ENCODE data around the gene TSPAN17. TPM values are rescaled to one million over a fixed set of nuclear protein-coding genes. Genes with fewer than 3 reads are reported as not detected.

Gene TSPAN17
- total RNA-seq, 1 donor from 2014 or later: 16.9 TPM

DNA sequence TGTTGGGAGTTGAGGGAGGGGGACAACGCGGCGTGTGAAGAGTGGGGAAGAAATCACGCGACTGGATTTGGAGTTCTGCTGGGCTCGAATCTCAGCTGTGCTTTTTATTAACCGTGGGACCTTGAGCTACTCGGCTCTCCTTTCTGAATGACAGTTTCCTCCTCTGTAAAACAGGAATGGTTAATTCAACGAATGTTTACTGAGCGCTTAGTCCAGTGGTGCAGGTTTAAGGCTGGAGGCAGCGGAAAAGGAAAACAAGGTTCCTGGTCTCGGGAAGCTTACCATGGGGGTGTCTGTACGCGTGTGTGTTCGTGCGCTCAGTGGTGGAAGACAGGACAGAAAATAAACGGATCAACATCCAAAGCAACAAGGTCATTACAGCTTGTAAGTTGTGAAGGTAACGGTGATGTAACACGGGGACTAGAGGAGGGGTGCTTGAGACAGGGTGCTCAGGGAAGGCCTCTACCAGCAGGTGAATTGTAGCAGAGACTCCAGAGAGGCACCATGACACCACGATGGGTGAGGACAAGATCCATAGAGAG is 16.5 kb upstream of the TSPAN17 start:
- intact Hi-C loops (cut with DNase I): no loop called here
- peak overlapping the region; percentile 30 to 55 for H3K4me3 ChIP-seq
- H3K27ac ChIP-seq: no peak overlapping the region
- H3K27me3 ChIP-seq: no peaks in the 10 kb centered on the region
- no peak for TF ChIP-seq POLR2AphosphoS5 (IDR thresholded peaks at IDR 0.05; ENCODE audit: insufficient read depth in 1 of 2, low read depth in 1 of 2)
- TF ChIP-seq CTCF (IDR thresholded peaks at IDR 0.05): no peak
- TF ChIP-seq POLR2A (IDR thresholded peaks at IDR 0.05): no peak
- peaks cover 14% of the 10 kb centered on the region for H3K4me1 ChIP-seq
- H3K36me3 ChIP-seq: no peaks in the 10 kb centered on the region
- no peaks in the 10 kb centered on the region for H3K9me3 ChIP-seq
- no peak for DNase-seq (ENCODE audit: extremely low spot score in 2 of 2)

DNA sequence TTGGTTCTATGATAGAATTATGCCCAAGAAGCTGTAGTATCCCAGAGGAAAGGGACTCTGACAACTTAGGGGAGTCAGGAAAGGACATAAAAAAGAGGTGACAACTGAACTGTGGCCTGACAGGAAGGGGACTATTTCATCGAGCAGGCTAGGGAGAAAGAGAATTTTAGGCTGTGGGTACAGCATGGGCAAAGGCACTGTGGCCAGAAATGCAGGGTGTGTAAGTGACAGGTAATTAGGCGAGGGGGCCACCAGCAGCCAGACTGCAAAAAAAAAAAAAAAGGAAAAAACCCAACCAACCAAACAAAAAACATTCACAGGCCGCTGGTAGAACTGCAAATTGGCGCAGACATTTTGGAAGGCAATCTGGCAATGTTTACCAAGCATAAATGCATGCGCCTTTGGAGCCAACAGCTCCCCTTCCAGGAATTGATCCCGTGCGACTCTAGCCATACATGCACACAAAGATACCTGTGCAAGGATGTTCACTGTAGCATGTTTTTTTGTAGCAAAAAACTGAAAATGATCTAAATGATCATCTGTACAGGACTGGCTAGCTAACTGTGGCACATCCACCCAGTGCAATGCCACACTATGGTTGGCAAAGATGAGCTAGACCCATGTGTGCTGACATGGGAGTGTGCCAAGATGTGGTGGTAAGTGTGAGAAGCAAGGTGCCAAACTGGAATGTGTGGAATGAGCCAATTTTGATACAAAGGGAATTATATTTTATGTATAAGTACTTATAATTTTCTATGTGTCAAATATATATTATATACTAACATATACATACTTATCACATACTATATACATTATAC is 15.7 kb upstream of the TSPAN17 start:
- intact Hi-C loops (cut with DNase I): no loop called here
- no peaks in the 10 kb centered on the region for H3K9me3 ChIP-seq
- TF ChIP-seq POLR2AphosphoS5 (IDR thresholded peaks at IDR 0.05; ENCODE audit: insufficient read depth in 1 of 2, low read depth in 1 of 2) (no peak), CTCF (IDR thresholded peaks at IDR 0.05) (no peak), POLR2A (IDR thresholded peaks at IDR 0.05) (no peak)
- H3K4me3 ChIP-seq: no peak overlapping the region
- no peak for DNase-seq (ENCODE audit: extremely low spot score in 2 of 2)
- H3K4me1 ChIP-seq: peaks cover 14% of the 10 kb centered on the region
- H3K27me3 ChIP-seq: no peaks in the 10 kb centered on the region
- no peaks in the 10 kb centered on the region for H3K36me3 ChIP-seq
- no peak overlapping the region for H3K27ac ChIP-seq

- no peak for DNase-seq (ENCODE audit: extremely low spot score in 2 of 2)
- Histone ChIP-seq H3K9me3 (no peaks in the 10 kb centered on the region), H3K27me3 (no peaks in the 10 kb centered on the region), H3K27ac (no peak overlapping the region), H3K36me3 (no peaks in the 10 kb centered on the region), H3K4me3 (no peak overlapping the region), H3K4me1 (peaks cover 14% of the 10 kb centered on the region)
- intact Hi-C loops (cut with DNase I): no loop called here
- TF ChIP-seq CTCF (IDR thresholded peaks at IDR 0.05) (no peak), POLR2AphosphoS5 (IDR thresholded peaks at IDR 0.05; ENCODE audit: insufficient read depth in 1 of 2, low read depth in 1 of 2) (no peak), POLR2A (IDR thresholded peaks at IDR 0.05) (no peak)
These were observed 14.5 kb upstream of the TSPAN17 start for GRCh38 chr5:176632745-176633144.

DNA sequence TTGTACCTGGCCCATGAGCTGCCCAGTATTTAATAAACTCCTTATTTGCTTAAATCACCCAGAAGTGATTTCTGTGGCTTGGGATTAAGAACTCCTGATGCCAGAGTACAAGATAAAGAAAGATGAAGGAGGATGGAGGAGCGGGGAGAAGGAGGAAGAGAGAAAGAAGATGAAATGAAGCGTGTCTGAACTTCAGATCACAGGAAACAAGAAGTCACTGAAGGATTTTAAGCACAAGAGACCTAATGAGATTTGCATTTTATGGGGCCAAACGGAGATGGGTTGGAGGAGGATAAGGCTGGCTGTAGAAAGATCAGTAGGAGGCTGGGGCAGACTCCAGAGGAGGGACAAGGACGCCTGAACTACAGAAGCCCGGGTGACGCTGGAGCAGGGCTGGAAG is 13.7 kb upstream of the TSPAN17 start:
- Histone ChIP-seq H3K4me1 (peaks cover 14% of the 10 kb centered on the region), H3K27me3 (no peaks in the 10 kb centered on the region), H3K4me3 (no peak overlapping the region), H3K27ac (no peak overlapping the region), H3K36me3 (no peaks in the 10 kb centered on the region), H3K9me3 (no peaks in the 10 kb centered on the region)
- DNase-seq (ENCODE audit: extremely low spot score in 2 of 2): no peak
- TF ChIP-seq POLR2AphosphoS5 (IDR thresholded peaks at IDR 0.05; ENCODE audit: insufficient read depth in 1 of 2, low read depth in 1 of 2): no peak
- TF ChIP-seq POLR2A (IDR thresholded peaks at IDR 0.05): no peak
- no peak for TF ChIP-seq CTCF (IDR thresholded peaks at IDR 0.05)
- intact Hi-C loops (cut with DNase I): no loop called here

DNA sequence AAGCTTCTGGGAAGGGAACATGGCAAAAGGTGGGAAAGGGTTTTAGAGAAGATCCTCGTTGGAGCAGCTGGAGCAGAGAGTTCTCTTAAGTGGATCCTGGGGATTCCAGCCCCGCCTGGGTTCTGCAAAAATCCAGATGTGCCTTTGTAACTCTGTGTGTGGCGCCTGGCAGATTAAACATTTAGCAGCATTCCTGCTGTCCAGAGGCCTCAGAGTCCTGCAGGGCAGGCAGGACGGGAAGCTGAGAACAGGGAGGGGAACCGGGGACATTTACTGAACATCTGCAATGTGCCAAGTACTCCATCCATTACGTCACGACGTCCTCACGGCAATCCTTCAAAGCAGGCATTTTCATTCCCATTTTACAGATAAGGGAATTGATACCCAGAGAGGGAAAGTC is 10.9 kb upstream of the TSPAN17 start:
- Histone ChIP-seq H3K36me3 (no peaks in the 10 kb centered on the region), H3K4me3 (no peak overlapping the region), H3K27me3 (no peaks in the 10 kb centered on the region), H3K4me1 (no peaks in the 10 kb centered on the region), H3K9me3 (no peaks in the 10 kb centered on the region), H3K27ac (no peak overlapping the region)
- TF ChIP-seq POLR2A (IDR thresholded peaks at IDR 0.05): no peak
- no peak for TF ChIP-seq POLR2AphosphoS5 (IDR thresholded peaks at IDR 0.05; ENCODE audit: insufficient read depth in 1 of 2, low read depth in 1 of 2)
- no peak for TF ChIP-seq CTCF (IDR thresholded peaks at IDR 0.05)
- intact Hi-C loops (cut with DNase I): no loop called here
- DNase-seq (ENCODE audit: extremely low spot score in 2 of 2): no peak

Measured in vagina (tissue), 2 donors.